CD1c-positive myeloid dendritic cell (primary cell): ENCODE data around the gene PIGO.

Source experiments
- DNase-seq: peaks from one replicate; pipeline ENCODE4 v3.0.0-alpha.2; 2016; ENCODE audit errors: extremely low spot score

PIGO gene

GRCh38 chr9:35106343-35106730 is 9.9 kb upstream of the PIGO start:
- no peak for DNase-seq

- no peak for DNase-seq
Measured at GRCh38 chr9:35105571-35106342, 9.4 kb upstream of the PIGO start.

GRCh38 chr9:35105126-35105525 is 8.7 kb upstream of the PIGO start:
- DNase-seq = no peak

DNA sequence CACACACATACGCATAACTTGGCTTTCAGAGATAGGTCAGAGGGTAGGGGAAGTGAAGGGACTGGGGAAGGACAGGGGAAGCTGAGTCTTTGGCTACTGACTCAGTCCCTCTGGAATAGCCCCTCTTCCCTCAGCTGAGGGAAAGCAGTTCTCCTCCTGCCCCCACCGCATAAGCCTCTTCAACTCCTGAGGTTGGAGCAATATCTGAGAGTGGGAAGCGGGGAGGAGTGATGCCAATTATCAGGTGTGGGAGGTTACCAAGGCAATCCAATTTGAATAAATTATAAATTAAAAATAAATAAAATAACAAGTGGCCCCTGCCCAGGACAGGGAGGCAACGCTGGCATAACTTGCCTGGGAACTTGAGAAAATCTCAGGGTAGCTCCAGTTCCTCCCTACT is 8.2 kb upstream of the PIGO start:
- DNase-seq = peak; percentile 8

- no peak for DNase-seq
Measured at GRCh38 chr9:35103660-35104191, 7.3 kb upstream of the PIGO start.

- peak; percentile 97 for DNase-seq
Measured at GRCh38 chr9:35102769-35103659, 6.6 kb upstream of the PIGO start, which contains the start of gene STOML2. TSS of gene STOML2 (minus strand) at chr9:35103131. CDS start at chr9:35103094, 37 bp downstream.

- no peak for DNase-seq
Measured at GRCh38 chr9:35102465-35102768, 6.0 kb upstream of the PIGO start.

DNA sequence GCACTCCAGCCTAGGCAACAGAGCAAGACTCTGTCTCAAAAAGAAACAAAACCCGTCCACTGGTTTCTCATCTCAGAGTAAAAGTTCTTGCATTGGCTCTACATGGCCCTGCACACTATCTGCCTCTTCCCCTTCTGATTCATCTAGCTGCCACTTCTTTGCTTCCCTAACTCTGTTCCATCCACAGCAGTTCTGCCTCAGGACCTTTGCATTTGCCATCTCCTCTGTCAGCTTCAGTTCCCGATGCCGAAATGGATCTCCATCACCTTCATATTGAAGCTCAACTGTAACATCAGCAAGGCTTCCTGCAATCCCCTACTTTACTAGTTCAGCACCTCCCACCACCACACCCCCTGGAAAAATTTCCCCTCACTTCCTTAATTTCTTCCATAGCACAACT is 1.2 kb upstream of the PIGO start:
- DNase-seq = no peak

DNA sequence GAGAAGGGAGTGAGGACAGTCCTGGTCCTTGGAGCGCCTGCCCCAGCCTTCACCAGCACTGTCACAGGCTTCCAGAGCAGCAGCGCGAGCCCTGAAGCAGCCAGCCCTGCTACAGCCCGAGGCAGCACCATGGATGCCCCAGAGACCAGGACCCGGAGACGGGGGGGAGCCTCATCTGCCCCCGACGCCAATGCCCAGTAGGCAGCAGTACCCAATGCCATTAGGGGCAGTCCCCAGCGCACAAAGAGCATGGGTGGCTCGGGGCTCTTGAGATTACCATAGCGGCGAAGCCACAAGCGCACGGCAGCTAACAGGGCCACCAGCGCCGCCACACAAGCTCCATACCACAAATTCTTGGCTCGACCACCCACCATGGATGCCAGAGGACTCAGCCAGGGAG is 4.9 kb downstream of the PIGO start:
- DNase-seq = no peak

- no peak for DNase-seq
Measured at GRCh38 chr9:35089434-35089833, 7.0 kb downstream of the PIGO start.

- no peak for DNase-seq
Measured at GRCh38 chr9:35085078-35085477, 11.3 kb downstream of the PIGO start.

DNA sequence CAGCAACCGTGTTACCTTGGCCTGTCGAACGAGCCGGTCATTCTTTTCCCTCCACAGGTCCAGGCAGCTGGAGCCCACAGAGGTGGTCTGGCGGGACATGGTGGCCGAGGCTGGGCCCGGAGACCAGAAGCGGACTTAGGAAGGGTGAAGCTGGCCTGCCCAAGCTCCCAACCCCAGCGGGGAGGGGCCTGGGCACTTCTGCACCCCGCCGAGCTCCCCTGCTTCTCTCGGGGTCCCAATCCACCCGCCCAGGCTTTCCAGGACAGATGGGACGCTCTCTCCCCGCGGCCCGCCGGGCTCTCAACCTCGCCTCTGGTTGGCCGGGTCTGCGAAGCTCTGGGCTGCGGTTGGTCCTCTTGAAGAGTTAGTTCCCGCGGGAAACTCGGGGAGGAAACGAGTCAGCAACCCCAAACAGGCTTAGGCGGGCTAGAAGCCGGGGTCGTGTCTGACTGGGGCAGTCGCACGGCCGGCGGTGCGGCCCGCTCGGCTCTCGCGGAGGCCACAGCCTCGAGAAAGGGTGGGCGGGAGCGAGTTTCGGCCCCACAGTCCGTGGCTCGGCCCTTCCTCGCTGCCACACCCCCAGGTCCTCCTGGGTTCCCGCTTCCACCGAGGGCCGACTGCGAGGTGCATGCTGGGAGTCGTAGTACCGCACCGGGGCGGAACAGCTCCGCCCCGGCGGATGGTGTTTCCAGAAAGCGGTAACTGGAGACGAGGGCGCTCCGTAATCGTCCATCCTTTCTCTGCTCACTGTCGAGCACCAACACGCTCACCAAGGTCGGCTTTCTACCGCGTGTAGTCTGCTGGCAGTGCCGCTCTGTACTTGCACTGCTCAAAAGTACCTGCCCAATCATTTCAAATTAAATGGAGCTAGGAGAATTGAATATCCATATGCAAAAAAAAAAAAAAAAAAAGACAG is 16.7 kb downstream of the PIGO start, which contains the start of gene FANCG:
Gene FANCG, minus strand, starts transcription at position 517 of the 916 bp plus-strand sequence. Its CDS starts 418 bp downstream, at position 99.
- peak; percentile 93 for DNase-seq

DNA sequence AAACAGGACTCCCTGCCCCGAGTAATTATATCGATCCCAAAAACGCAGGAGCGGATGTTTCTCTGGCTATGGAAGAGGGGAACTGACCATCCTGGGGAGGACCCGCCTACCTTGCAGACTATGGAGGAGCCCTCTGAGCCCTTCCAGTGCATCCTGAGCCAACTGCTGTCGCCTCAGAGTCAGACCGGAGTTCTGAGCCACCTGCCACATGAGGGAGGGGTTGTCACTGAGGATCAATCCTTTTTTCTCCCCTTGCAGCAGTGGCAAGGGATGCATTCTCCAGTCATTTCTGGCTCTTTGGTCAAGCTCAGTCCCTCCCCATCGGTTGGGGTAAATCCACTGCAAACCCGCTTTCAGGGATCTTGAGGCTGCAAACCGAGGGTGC is 17.4 kb downstream of the PIGO start:
- DNase-seq = no peak

GRCh38 chr9:35078066-35078465 is 18.3 kb downstream of the PIGO start:
- no peak for DNase-seq

GRCh38 chr9:35076848-35077247 is 19.5 kb downstream of the PIGO start:
- DNase-seq = no peak

DNA sequence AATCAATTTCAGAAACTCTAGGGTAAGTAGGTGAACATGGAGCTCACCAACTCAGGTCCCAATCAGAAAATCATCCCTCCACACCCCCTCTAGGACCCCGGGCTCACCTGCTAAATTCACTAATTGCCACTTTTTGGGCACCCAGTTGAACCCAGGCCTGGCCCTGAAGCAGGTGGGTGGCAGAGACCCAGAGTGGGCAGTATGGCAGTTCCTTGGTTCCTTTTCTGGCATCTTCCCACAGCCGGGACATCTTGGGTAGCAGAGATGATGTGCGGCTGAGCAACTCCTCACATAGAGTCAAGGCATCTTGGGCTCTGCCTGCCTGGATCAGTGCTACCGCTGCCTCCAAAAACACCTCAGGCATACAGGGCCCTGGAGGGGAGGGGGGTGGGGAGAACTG is 21.0 kb downstream of the PIGO start:
- no peak for DNase-seq

GRCh38 chr9:35074791-35075190 is 21.6 kb downstream of the PIGO start:
- no peak for DNase-seq

DNA sequence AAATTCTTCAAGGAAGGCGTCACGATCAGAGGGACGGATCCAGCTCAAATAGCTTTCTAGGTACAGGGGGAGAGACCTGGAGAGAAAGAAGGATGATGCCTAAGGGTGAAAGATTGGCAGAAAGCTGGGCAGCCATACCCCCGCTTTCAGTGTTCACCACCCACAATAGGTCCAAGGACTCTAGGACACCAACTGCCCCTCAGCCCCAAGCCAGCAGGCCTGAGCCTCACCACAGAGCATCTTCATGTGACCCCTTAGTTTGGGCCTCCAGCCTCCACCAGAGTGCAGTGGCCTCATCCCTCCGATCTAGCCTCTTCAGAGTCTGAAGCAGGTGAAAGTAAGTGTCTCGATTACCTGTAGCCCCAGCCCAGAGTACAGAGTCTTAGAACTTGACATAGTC is 22.2 kb downstream of the PIGO start:
- no peak for DNase-seq

DNA sequence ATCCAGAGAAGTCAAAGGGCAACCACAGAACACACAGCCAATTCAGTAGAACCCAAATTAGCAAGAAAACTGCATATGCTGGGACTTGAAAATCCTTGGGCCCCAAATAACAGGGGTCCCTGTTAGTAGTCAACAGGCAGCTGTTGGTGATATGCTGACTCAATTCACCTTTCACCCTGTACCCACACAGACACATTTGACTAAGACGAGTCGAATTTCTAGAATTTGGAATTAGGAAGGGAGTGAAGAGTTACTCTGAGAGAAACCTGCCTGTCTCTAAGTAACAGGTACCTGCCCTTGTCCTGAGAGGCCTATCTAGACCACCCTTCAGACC is 23.1 kb downstream of the PIGO start:
- no peak for DNase-seq

GRCh38 chr9:35072461-35073278 is 23.7 kb downstream of the PIGO start, which contains the start of gene VCP:
TSS of gene VCP (minus strand) at chr9:35072625. CDS start at chr9:35072353, 272 bp downstream.
- peak; percentile 99 for DNase-seq
